HEK293 (cell line): ENCODE results near the gene RBM17.

Source experiments
- CTCF ChIA-PET: fragments of 350-600 bp; formaldehyde crosslinking; extraction: SDS; loops from one replicate; lab custom pipeline; 2021; ENCODE audit warnings: antibody characterized with exemption; lab: Yijun Ruan, JAX
- POLR2A ChIA-PET: fragments of 300-600 bp; formaldehyde crosslinking; extraction: SDS; loops from one replicate; lab custom pipeline; 2020; ENCODE audit warnings: antibody characterized with exemption, inconsistent platforms; lab: Yijun Ruan, JAX
- H3K27ac ChIP-seq: fragments of 200-500 bp; sonication (Bioruptor generic); 2 replicates; pipeline ENCODE4 v1.5.1; 2014; ENCODE audit warnings: low read depth, low read length, control low read depth, inconsistent platforms; ENCODE audit errors: extremely low read depth
- H3K36me3 ChIP-seq, 2 experiments: fragments of 200-500 bp in 1 of 2; sonication (Bioruptor generic) in 1 of 2; 1 replicate in 1 of 2; 2 replicates in 1 of 2; pipeline ENCODE4 v1.5.1; 2014 to 2017; ENCODE audit warnings: inconsistent platforms in 2 of 2, low read length in 2 of 2; ENCODE audit not compliant: control insufficient read depth in 2 of 2, insufficient read depth in 1 of 2
- H3K4me1 ChIP-seq: fragments of 200-500 bp; sonication (Bioruptor generic); 2 replicates; pipeline ENCODE4 v1.5.1; 2014; ENCODE audit warnings: mild to moderate bottlenecking, low read length, inconsistent platforms; ENCODE audit not compliant: control insufficient read depth, insufficient read depth
- H3K4me3 ChIP-seq: 2 replicates; pipeline ENCODE4 v1.5.1; 2011; ENCODE audit warnings: low read depth, mild to moderate bottlenecking, control low read depth, low read length, moderate library complexity
- H3K9me3 ChIP-seq: fragments of 200-500 bp; sonication (Bioruptor generic); 2 replicates; pipeline ENCODE4 v1.5.1; 2014; ENCODE audit warnings: low read depth, low read length, inconsistent platforms; ENCODE audit not compliant: control insufficient read depth, insufficient read depth
- ELK4 ChIP-seq: IDR thresholded peaks from 2 replicates; pipeline ENCODE4 v1.6.1; 2011; ENCODE audit warnings: mild to moderate bottlenecking, low read depth, low read length, borderline replicate concordance
- GFI1B ChIP-seq: fragments of 450-650 bp; formaldehyde crosslinking; IDR thresholded peaks from 2 replicates; pipeline ENCODE4 v1.5.1; 2016; ENCODE audit warnings: missing biosample characterization, missing genetic modification characterization
- HOXA7 ChIP-seq: sonication (generic); formaldehyde crosslinking; IDR thresholded peaks from 2 replicates; pipeline ENCODE4 v1.8.1; 2022; ENCODE audit warnings: missing genetic modification reagents, borderline replicate concordance
- IKZF3 ChIP-seq: fragments of 450-650 bp; IDR thresholded peaks from 2 replicates; pipeline ENCODE4 v1.5.0; 2018; ENCODE audit warnings: missing biosample characterization, mild to moderate bottlenecking, missing genetic modification characterization, moderate library complexity
- REST ChIP-seq: fragments of 450-650 bp; formaldehyde crosslinking; IDR thresholded peaks from 2 replicates; pipeline ENCODE4 v1.5.1; 2016; ENCODE audit warnings: missing biosample characterization, missing genetic modification characterization
- SETDB1 ChIP-seq: IDR thresholded peaks from one replicate; pipeline ENCODE4 v1.6.1; 2017; ENCODE audit warnings: mild to moderate bottlenecking, low read length, moderate library complexity, mixed read lengths; ENCODE audit not compliant: insufficient read length
- SP3 ChIP-seq: fragments of 450-650 bp; formaldehyde crosslinking; IDR thresholded peaks from 2 replicates; pipeline ENCODE4 v1.5.1; 2016; ENCODE audit warnings: missing biosample characterization, missing genetic modification characterization
- TCF7L2 ChIP-seq: IDR thresholded peaks from 2 replicates; pipeline ENCODE4 v1.6.1; 2011; ENCODE audit warnings: low read depth, mild to moderate bottlenecking, inconsistent platforms, low read length, moderate library complexity, borderline replicate concordance
- ZBTB17 ChIP-seq: fragments of 450-650 bp; formaldehyde crosslinking; IDR thresholded peaks from 2 replicates; pipeline ENCODE4 v1.5.1; 2016; ENCODE audit warnings: missing biosample characterization, missing genetic modification characterization
- ZBTB26 ChIP-seq: fragments of 450-650 bp; formaldehyde crosslinking; optimal IDR thresholded peaks from 2 replicates; pipeline ENCODE3; 2016; ENCODE audit warnings: missing biosample characterization, mild to moderate bottlenecking, missing genetic modification characterization
- ZNF148 ChIP-seq: fragments of 450-650 bp; formaldehyde crosslinking; IDR thresholded peaks from 2 replicates; pipeline ENCODE4 v1.5.0; 2017; ENCODE audit warnings: missing biosample characterization, missing genetic modification characterization, borderline replicate concordance
- ZNF16 ChIP-seq: fragments of 450-650 bp; formaldehyde crosslinking; IDR thresholded peaks from 2 replicates; pipeline ENCODE4 v1.5.1; 2016; ENCODE audit warnings: low read depth, missing biosample characterization, missing genetic modification characterization
- ZNF223 ChIP-seq: fragments of 450-650 bp; formaldehyde crosslinking; IDR thresholded peaks from 2 replicates; pipeline ENCODE4 v1.5.1; 2016; ENCODE audit warnings: missing biosample characterization, missing genetic modification characterization
- ZNF24 ChIP-seq: fragments of 450-650 bp; formaldehyde crosslinking; IDR thresholded peaks from 2 replicates; pipeline ENCODE4 v1.5.1; 2016; ENCODE audit warnings: missing biosample characterization, missing genetic modification characterization
- ZNF266 ChIP-seq: fragments of 450-650 bp; formaldehyde crosslinking; IDR thresholded peaks from 2 replicates; pipeline ENCODE4 v1.5.1; 2016; ENCODE audit warnings: missing biosample characterization, missing genetic modification characterization, low read depth
- ZNF530 ChIP-seq: fragments of 450-650 bp; formaldehyde crosslinking; IDR thresholded peaks from 2 replicates; pipeline ENCODE4 v1.5.1; 2016; ENCODE audit warnings: low read depth, missing biosample characterization, missing genetic modification characterization
- ZNF544 ChIP-seq: fragments of 450-650 bp; formaldehyde crosslinking; IDR thresholded peaks from 2 replicates; pipeline ENCODE4 v1.5.0; 2017; ENCODE audit warnings: missing biosample characterization, missing genetic modification characterization
- ZNF580 ChIP-seq: fragments of 450-650 bp; formaldehyde crosslinking; IDR thresholded peaks from 2 replicates; pipeline ENCODE4 v1.5.1; 2016; ENCODE audit warnings: missing biosample characterization, missing genetic modification characterization
- ZNF621 ChIP-seq: fragments of 450-650 bp; formaldehyde crosslinking; IDR thresholded peaks from 2 replicates; pipeline ENCODE4 v1.5.1; 2017; ENCODE audit warnings: missing biosample characterization, missing genetic modification characterization
- ZNF654 ChIP-seq: fragments of 450-650 bp; formaldehyde crosslinking; IDR thresholded peaks from 2 replicates; pipeline ENCODE4 v1.5.1; 2016; ENCODE audit warnings: low read depth, missing biosample characterization, missing genetic modification characterization
- ZNF692 ChIP-seq: fragments of 450-650 bp; formaldehyde crosslinking; IDR thresholded peaks from 2 replicates; pipeline ENCODE4 v1.5.1; 2016; ENCODE audit warnings: missing biosample characterization, missing genetic modification characterization

Gene RBM17

GRCh38 chr10:6119423-6119822, 30.6 kb downstream of the RBM17 start:
- H3K4me3 ChIP-seq = no peak overlapping the region
- CTCF ChIA-PET = no interaction called here

GRCh38 chr10:6119962-6120361, 31.1 kb downstream of the RBM17 start:
- POLR2A ChIA-PET = interaction anchor here (0.5 to 0.6 kb wide), 2 partner anchors 10 to 26 kb away, joined by 4 to 5 read pairs; no protein-coding TSS in a partner anchor
- Histone ChIP-seq H3K36me3 (peaks cover 5 to 20% of the 10 kb centered on the region in 2 experiments), H3K4me3 (no peak overlapping the region), H3K9me3 (no peaks in the 10 kb centered on the region), H3K27ac (no peak overlapping the region), H3K4me1 (no peaks in the 10 kb centered on the region)
- CTCF ChIA-PET = interaction anchor here (0.6 to 1.0 kb wide), 2 partner anchors 34 to 1982 kb away, joined by 3 to 4 read pairs; no protein-coding TSS in a partner anchor
- TF ChIP-seq ZNF266 (tag by site-specific recombination) = no peak
- no peak for TF ChIP-seq REST (tag by site-specific recombination)
- no peak for TF ChIP-seq ZNF580 (tag by site-specific recombination)
- no peak for TF ChIP-seq IKZF3 (tag by site-specific recombination)
- TF ChIP-seq ZNF24 (tag by site-specific recombination) = no peak
- no peak for TF ChIP-seq HOXA7 (CRISPR knock-in tag)
- no peak for TF ChIP-seq ZNF16
- TF ChIP-seq TCF7L2 = no peak
- TF ChIP-seq ZNF148 (tag by site-specific recombination) = no peak
- TF ChIP-seq ZNF621 (tag by site-specific recombination) = no peak
- no peak for TF ChIP-seq ZNF530 (tag by site-specific recombination)
- TF ChIP-seq ZNF692 (tag by site-specific recombination) = no peak
- no peak for TF ChIP-seq SP3

More at GRCh38 chr10:6119423-6119822, 30.6 kb downstream of the RBM17 start:
- POLR2A ChIA-PET = interaction anchor here (0.6 kb wide), 1 partner anchor 109 kb away, joined by 3 read pairs; no protein-coding TSS in a partner anchor
- no peaks in the 10 kb centered on the region for H3K9me3 ChIP-seq
- H3K27ac ChIP-seq = no peak overlapping the region
- peaks cover 9 to 25% of the 10 kb centered on the region in 2 experiments for H3K36me3 ChIP-seq
- TF ChIP-seq GFI1B (tag by site-specific recombination) (no peak), ZNF654 (tag by site-specific recombination) (no peak), ZNF223 (tag by site-specific recombination) (no peak), ZBTB17 (tag by site-specific recombination) (no peak), ZBTB26 (no peak), ZNF544 (tag by site-specific recombination) (no peak), ELK4 (no peak), ZNF621 (tag by site-specific recombination) (no peak), SETDB1 (no peak)
- H3K4me1 ChIP-seq = no peaks in the 10 kb centered on the region
